GM18873 (cell line): ENCODE data around the gene CFDP1.
"Not testable (repeated sequence)": the region's sequence is repeated elsewhere in the genome, so short reads cannot be mapped to it uniquely, and the experiment has no call there.

Experiments used
- ATAC-seq: cut with Tn5 transposase; IDR thresholded peaks from one replicate; pipeline ENCODE4 v1.9.1; 2021; ENCODE audit warnings: mild to moderate bottlenecking, moderate library complexity, moderate number of reproducible peaks; ENCODE audit not compliant: unreplicated experiment, low FRiP score

The CFDP1 gene

GRCh38 chr16:75272097-75272551 lies 161.2 kb downstream of the CFDP1 start:
- ATAC-seq = no peak

- no peak for ATAC-seq
These were observed 161.7 kb downstream of the CFDP1 start for GRCh38 chr16:75271441-75272096.

GRCh38 chr16:75269358-75269757 lies 163.9 kb downstream of the CFDP1 start:
- not testable (repeated sequence) for ATAC-seq

GRCh38 chr16:75267631-75268264 lies 165.6 kb downstream of the CFDP1 start:
- no peak for ATAC-seq

- no peak for ATAC-seq
These were observed 166.3 kb downstream of the CFDP1 start for GRCh38 chr16:75266738-75267630.

GRCh38 chr16:75265911-75266701 lies 167.2 kb downstream of the CFDP1 start:
- no peak for ATAC-seq

GRCh38 chr16:75264999-75265910 lies 168.0 kb downstream of the CFDP1 start:
- no peak for ATAC-seq

- no peak for ATAC-seq
These were observed 168.8 kb downstream of the CFDP1 start for GRCh38 chr16:75264457-75264998.

GRCh38 chr16:75263963-75264445 lies 169.3 kb downstream of the CFDP1 start:
- no peak for ATAC-seq

GRCh38 chr16:75263291-75263962 lies 169.9 kb downstream of the CFDP1 start:
- no peak for ATAC-seq

- ATAC-seq = no peak
These were observed 170.5 kb downstream of the CFDP1 start for GRCh38 chr16:75262800-75263127.

GRCh38 chr16:75262104-75262799 lies 171.1 kb downstream of the CFDP1 start:
- ATAC-seq = no peak

GRCh38 chr16:75261590-75262078 lies 171.7 kb downstream of the CFDP1 start:
- no peak for ATAC-seq

- no peak for ATAC-seq
These were observed 172.3 kb downstream of the CFDP1 start for GRCh38 chr16:75260851-75261589.

- ATAC-seq = no peak
These were observed 174.5 kb downstream of the CFDP1 start for GRCh38 chr16:75258807-75259141.

- ATAC-seq = no peak
These were observed 175.2 kb downstream of the CFDP1 start for GRCh38 chr16:75257886-75258806.
